ENCODE results near the gene ELL.

- TF ChIP-seq USF1 (IDR thresholded peaks at IDR 0.05) (no peak), CEBPB (IDR thresholded peaks at IDR 0.05) (no peak), RAD21 (IDR thresholded peaks at IDR 0.05; ENCODE audit: low read depth) (no peak), TCF12 (IDR thresholded peaks at IDR 0.05; ENCODE audit: low read depth) (no peak), MAX (IDR thresholded peaks at IDR 0.05) (no peak), FOXM1 (IDR thresholded peaks at IDR 0.05; ENCODE audit: borderline replicate concordance, low read depth) (no peak), ZBTB7A (IDR thresholded peaks at IDR 0.05; ENCODE audit: low read depth) (no peak), TEAD4 (IDR thresholded peaks at IDR 0.05) (no peak), YY1 (IDR thresholded peaks at IDR 0.05; ENCODE audit: low read depth) (no peak), EGR1 (IDR thresholded peaks at IDR 0.05) (no peak)
Measured at GRCh38 chr19:18503971-18504885, 17.6 kb downstream of the ELL start.

All from Ishikawa (cell line).